ENCODE data around the gene CACNA1C. TPM values are rescaled to one million over a fixed set of nuclear protein-coding genes. Genes with fewer than 3 reads are reported as not detected.
A peak's percentile ranks its signal among the peaks of the same experiment; 100 is the strongest.

CACNA1C gene
- total RNA-seq, 2 experiments from 2014 or later, result 0.69 to 1.4 TPM

- no peak overlapping the region for H3K4me2 ChIP-seq (ENCODE audit: low read length)
- H2AFZ ChIP-seq (ENCODE audit: low read length), result no peak overlapping the region
- H3K4me3 ChIP-seq (ENCODE audit: low read depth, low read length, poor library complexity, severe bottlenecking), result no peak overlapping the region
- H3K9me3 ChIP-seq (ENCODE audit: low read length), result no peaks in the 10 kb centered on the region
- no peaks in the 10 kb centered on the region for H3K79me2 ChIP-seq (ENCODE audit: insufficient read depth, low read depth, low read length)
- H3K4me1 ChIP-seq (ENCODE audit: insufficient read depth, low read length, poor library complexity, severe bottlenecking), result no peaks in the 10 kb centered on the region
- H3K9me2 ChIP-seq (ENCODE audit: insufficient read depth, low read length), result no peaks in the 10 kb centered on the region
- ChIA-PET CTCF (ENCODE audit: unreplicated experiment) (no interaction called here), POLR2A (no interaction called here)
- no peaks in the 10 kb centered on the region for H3K36me3 ChIP-seq (ENCODE audit: insufficient read depth, low read length)
- TF ChIP-seq CTCF (conservative IDR thresholded peaks at IDR 0.05; ENCODE audit: low read length), result peak; percentile 48
- TF ChIP-seq EZH2phosphoT487 (IDR thresholded peaks at IDR 0.05; ENCODE audit: borderline replicate concordance, low read depth, low read length), result no peak
- intact Hi-C loops (cut with micrococcal nuclease; ENCODE audit: unreplicated experiment), result no loop called here
- BruUV-seq (replicated peaks), result no TSS peak
- no peaks in the 10 kb centered on the region for H4K20me1 ChIP-seq (ENCODE audit: insufficient read depth, low read length)
- no peak for DNase-seq (ENCODE audit: low spot score)
- no peak overlapping the region for H3K27ac ChIP-seq (ENCODE audit: low read depth, low read length, poor library complexity, severe bottlenecking)
Observed at GRCh38 chr12:2641207-2641606, 588.4 kb downstream of the CACNA1C start.

DNA sequence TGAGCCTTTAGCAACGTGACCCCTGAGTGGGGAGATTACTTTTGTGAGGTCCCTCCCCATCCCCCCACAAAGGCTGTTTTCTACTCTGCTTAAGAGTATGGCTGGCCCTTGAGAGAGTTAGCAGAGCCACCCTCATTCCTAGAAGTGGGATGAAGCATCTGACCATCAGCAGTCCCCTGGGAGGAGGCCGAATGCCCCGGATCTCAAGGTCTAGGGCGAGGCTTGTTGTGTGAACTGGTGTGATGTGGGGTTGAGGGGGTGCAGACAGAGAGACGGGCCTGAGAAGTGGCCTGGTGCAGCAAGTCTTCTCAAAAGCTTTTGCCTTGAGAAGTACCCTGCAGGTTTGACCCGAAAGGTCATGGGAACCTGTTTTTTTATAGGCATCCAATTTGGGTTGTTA lies 589.0 kb downstream of the CACNA1C start:
- Histone ChIP-seq H3K36me3 (ENCODE audit: insufficient read depth, low read length) (no peaks in the 10 kb centered on the region), H3K4me2 (ENCODE audit: low read length) (no peak overlapping the region), H4K20me1 (ENCODE audit: insufficient read depth, low read length) (no peaks in the 10 kb centered on the region), H3K9me3 (ENCODE audit: low read length) (no peaks in the 10 kb centered on the region), H3K4me3 (ENCODE audit: low read depth, low read length, poor library complexity, severe bottlenecking) (no peak overlapping the region), H3K27ac (ENCODE audit: low read depth, low read length, poor library complexity, severe bottlenecking) (no peak overlapping the region), H2AFZ (ENCODE audit: low read length) (no peak overlapping the region), H3K9me2 (ENCODE audit: insufficient read depth, low read length) (no peaks in the 10 kb centered on the region), H3K79me2 (ENCODE audit: insufficient read depth, low read depth, low read length) (no peaks in the 10 kb centered on the region), H3K4me1 (ENCODE audit: insufficient read depth, low read length, poor library complexity, severe bottlenecking) (no peaks in the 10 kb centered on the region)
- intact Hi-C loops (cut with micrococcal nuclease; ENCODE audit: unreplicated experiment), result no loop called here
- TF ChIP-seq CTCF (conservative IDR thresholded peaks at IDR 0.05; ENCODE audit: low read length) (no peak), EZH2phosphoT487 (IDR thresholded peaks at IDR 0.05; ENCODE audit: borderline replicate concordance, low read depth, low read length) (no peak)
- DNase-seq (ENCODE audit: low spot score), result no peak
- POLR2A ChIA-PET, result no interaction called here
- CTCF ChIA-PET (ENCODE audit: unreplicated experiment), result no interaction called here
- BruUV-seq (replicated peaks), result no TSS peak

- no TSS peak for BruUV-seq (replicated peaks)
- DNase-seq (ENCODE audit: low spot score), result no peak
Observed at GRCh38 chr12:2642176-2642892, 589.5 kb downstream of the CACNA1C start.

More at GRCh38 chr12:2642176-2642892, 589.5 kb downstream of the CACNA1C start:
- Histone ChIP-seq H3K9me2 (ENCODE audit: insufficient read depth, low read length) (no peaks in the 10 kb centered on the region), H3K4me2 (ENCODE audit: low read length) (no peak overlapping the region), H3K36me3 (ENCODE audit: insufficient read depth, low read length) (no peaks in the 10 kb centered on the region), H4K20me1 (ENCODE audit: insufficient read depth, low read length) (no peaks in the 10 kb centered on the region), H3K9me3 (ENCODE audit: low read length) (no peaks in the 10 kb centered on the region), H3K4me1 (ENCODE audit: insufficient read depth, low read length, poor library complexity, severe bottlenecking) (no peaks in the 10 kb centered on the region), H3K27ac (ENCODE audit: low read depth, low read length, poor library complexity, severe bottlenecking) (no peak overlapping the region), H3K79me2 (ENCODE audit: insufficient read depth, low read depth, low read length) (no peaks in the 10 kb centered on the region), H3K4me3 (ENCODE audit: low read depth, low read length, poor library complexity, severe bottlenecking) (no peak overlapping the region), H2AFZ (ENCODE audit: low read length) (no peak overlapping the region)
- POLR2A ChIA-PET, result no interaction called here
- intact Hi-C loops (cut with micrococcal nuclease; ENCODE audit: unreplicated experiment), result no loop called here
- CTCF ChIA-PET (ENCODE audit: unreplicated experiment), result no interaction called here
- no peak for TF ChIP-seq CTCF (conservative IDR thresholded peaks at IDR 0.05; ENCODE audit: low read length)
- no peak for TF ChIP-seq EZH2phosphoT487 (IDR thresholded peaks at IDR 0.05; ENCODE audit: borderline replicate concordance, low read depth, low read length)
